NCI-H1092 treated with DMSO at 0.1 percent for 48 hours (cell line): ENCODE measurements around the gene KSR1.

Experiments used
- DNase-seq: peaks from one replicate; lab custom pipeline; 2025; lab: John Stamatoyannopoulos, UW

The KSR1 gene

GRCh38 chr17:27514595-27515413 lies 58.6 kb downstream of the KSR1 start:
- no peak for DNase-seq

- DNase-seq, result no peak
Measured at GRCh38 chr17:27518048-27518447, 61.8 kb downstream of the KSR1 start.

- DNase-seq, result no peak
Measured at GRCh38 chr17:27518545-27519521, 62.6 kb downstream of the KSR1 start.

GRCh38 chr17:27519550-27519949 lies 63.3 kb downstream of the KSR1 start:
- no peak for DNase-seq

GRCh38 chr17:27520491-27521185 lies 64.4 kb downstream of the KSR1 start:
- no peak for DNase-seq

- DNase-seq, result no peak
Measured at GRCh38 chr17:27521281-27522027, 65.2 kb downstream of the KSR1 start.

GRCh38 chr17:27522028-27522635 lies 65.9 kb downstream of the KSR1 start:
- no peak for DNase-seq

GRCh38 chr17:27523712-27524111 lies 67.5 kb downstream of the KSR1 start:
- no peak for DNase-seq

- no peak for DNase-seq
Measured at GRCh38 chr17:27524594-27524993, 68.3 kb downstream of the KSR1 start.

- DNase-seq, result no peak
Measured at GRCh38 chr17:27525316-27525715, 69.1 kb downstream of the KSR1 start.

- DNase-seq, result no peak
Measured at GRCh38 chr17:27525836-27526603, 69.8 kb downstream of the KSR1 start.

- DNase-seq, result no peak
Measured at GRCh38 chr17:27526604-27527002, 70.4 kb downstream of the KSR1 start.

GRCh38 chr17:27529230-27529796 lies 73.1 kb downstream of the KSR1 start:
- no peak for DNase-seq

GRCh38 chr17:27530764-27531391 lies 74.6 kb downstream of the KSR1 start:
- no peak for DNase-seq

GRCh38 chr17:27531469-27531961 lies 75.3 kb downstream of the KSR1 start:
- DNase-seq, result no peak

GRCh38 chr17:27532269-27533263 lies 76.3 kb downstream of the KSR1 start:
- DNase-seq, result no peak

- DNase-seq, result no peak
Measured at GRCh38 chr17:27533874-27534815, 77.9 kb downstream of the KSR1 start.
